ENCODE results near the gene HDAC1. TPM values are rescaled to one million over a fixed set of nuclear protein-coding genes. Genes with fewer than 3 reads are reported as not detected.

The HDAC1 gene
- polyA plus RNA-seq, 1 experiment, result 172 TPM

GRCh38 chr1:32266921-32267591 lies 24.8 kb upstream of the HDAC1 start:
- Histone ChIP-seq H3K4me3 (ENCODE audit: low read depth, low read length) (no peak overlapping the region), H3K27me3 (ENCODE audit: control insufficient read depth, insufficient read depth, low read length) (no peaks in the 10 kb centered on the region), H3K27ac (ENCODE audit: low read depth, low read length) (peak overlapping the region; percentile 73), H3K9me3 (ENCODE audit: control insufficient read depth, insufficient read depth, low read length) (no peaks in the 10 kb centered on the region)
- DNase-seq (ENCODE audit: low read depth, low spot score), result peak; percentile 32
- POLR2A ChIA-PET, result interaction anchor here (0.6 kb wide), 1 partner anchor 385 kb away, joined by 3 read pairs; no protein-coding TSS in a partner anchor
- TF ChIP-seq CTCF (IDR thresholded peaks at IDR 0.05; ENCODE audit: low read depth, low read length), result no peak
- CTCF ChIA-PET, result no interaction called here

GRCh38 chr1:32269744-32270143 lies 22.1 kb upstream of the HDAC1 start:
- DNase-seq (ENCODE audit: low read depth, low spot score), result no peak
- peaks cover 13% of the 10 kb centered on the region for H3K27me3 ChIP-seq (ENCODE audit: control insufficient read depth, insufficient read depth, low read length)
- H3K4me3 ChIP-seq (ENCODE audit: low read depth, low read length), result no peak overlapping the region
- ChIA-PET CTCF (no interaction called here), POLR2A (no interaction called here)
- TF ChIP-seq CTCF (IDR thresholded peaks at IDR 0.05; ENCODE audit: low read depth, low read length), result no peak
- H3K27ac ChIP-seq (ENCODE audit: low read depth, low read length), result no peak overlapping the region
- peaks cover 2% of the 10 kb centered on the region; the same call in 1 of the 2 replicates for H3K9me3 ChIP-seq (ENCODE audit: control insufficient read depth, insufficient read depth, low read length)

GRCh38 chr1:32272557-32273390 lies 19.1 kb upstream of the HDAC1 start:
- CTCF ChIA-PET, result no interaction called here
- no peak for TF ChIP-seq CTCF (IDR thresholded peaks at IDR 0.05; ENCODE audit: low read depth, low read length)
- no peak overlapping the region for H3K4me3 ChIP-seq (ENCODE audit: low read depth, low read length)
- DNase-seq (ENCODE audit: low read depth, low spot score), result no peak
- POLR2A ChIA-PET, result interaction anchor here (0.7 kb wide), 1 partner anchor 61 kb away, joined by 3 read pairs; no protein-coding TSS in a partner anchor
- peaks cover 27% of the 10 kb centered on the region for H3K27me3 ChIP-seq (ENCODE audit: control insufficient read depth, insufficient read depth, low read length)
- no peak overlapping the region for H3K27ac ChIP-seq (ENCODE audit: low read depth, low read length)
- peaks cover 9% of the 10 kb centered on the region; the same call in 1 of the 2 replicates for H3K9me3 ChIP-seq (ENCODE audit: control insufficient read depth, insufficient read depth, low read length)

- Histone ChIP-seq H3K27ac (ENCODE audit: low read depth, low read length) (no peak overlapping the region), H3K27me3 (ENCODE audit: control insufficient read depth, insufficient read depth, low read length) (peaks cover 31% of the 10 kb centered on the region), H3K4me3 (ENCODE audit: low read depth, low read length) (no peak overlapping the region), H3K9me3 (ENCODE audit: control insufficient read depth, insufficient read depth, low read length) (peaks cover 9% of the 10 kb centered on the region; the same call in 1 of the 2 replicates)
- POLR2A ChIA-PET, result no interaction called here
- no peak for TF ChIP-seq CTCF (IDR thresholded peaks at IDR 0.05; ENCODE audit: low read depth, low read length)
- CTCF ChIA-PET, result no interaction called here
- DNase-seq (ENCODE audit: low read depth, low spot score), result no peak
Measured at GRCh38 chr1:32273391-32274208, 18.3 kb upstream of the HDAC1 start.
